ENCODE results near the gene LPCAT3. TPM values are rescaled to one million over a fixed set of nuclear protein-coding genes. Genes with fewer than 3 reads are reported as not detected.

Gene LPCAT3
- total RNA-seq, 1 experiment from 2014 or later: 15.6 TPM

- in situ Hi-C loops (cut with HindIII; ENCODE audit: low pct_unique_long_range_greater_than_20kb, low sequenced_read_pairs): no loop called here
- peak; percentile 95 for DNase-seq (ENCODE audit: low read depth, low spot score)
Measured at GRCh38 chr12:6937481-6938352, 80.6 kb downstream of the LPCAT3 start.

- in situ Hi-C loops (cut with HindIII; ENCODE audit: low pct_unique_long_range_greater_than_20kb, low sequenced_read_pairs): no loop called here
Measured at GRCh38 chr12:6936636-6937480, 81.4 kb downstream of the LPCAT3 start.

DNA sequence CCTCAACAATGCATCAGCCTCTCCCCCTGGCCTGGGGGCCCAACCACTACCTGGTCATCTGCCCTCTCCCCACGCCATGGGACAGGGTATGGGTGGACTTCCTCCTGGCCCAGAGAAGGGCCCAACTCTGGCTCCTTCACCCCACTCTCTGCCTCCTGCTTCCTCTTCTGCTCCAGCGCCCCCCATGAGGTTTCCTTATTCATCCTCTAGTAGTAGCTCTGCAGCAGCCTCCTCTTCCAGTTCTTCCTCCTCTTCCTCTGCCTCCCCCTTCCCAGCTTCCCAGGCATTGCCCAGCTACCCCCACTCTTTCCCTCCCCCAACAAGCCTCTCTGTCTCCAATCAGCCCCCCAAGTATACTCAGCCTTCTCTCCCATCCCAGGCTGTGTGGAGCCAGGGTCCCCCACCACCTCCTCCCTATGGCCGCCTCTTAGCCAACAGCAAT lies 82.1 kb downstream of the LPCAT3 start:
- in situ Hi-C loops (cut with HindIII; ENCODE audit: low pct_unique_long_range_greater_than_20kb, low sequenced_read_pairs): no loop called here

More at GRCh38 chr12:6936636-6937480, 81.4 kb downstream of the LPCAT3 start:
- no peak for DNase-seq (ENCODE audit: low read depth, low spot score)

DNA sequence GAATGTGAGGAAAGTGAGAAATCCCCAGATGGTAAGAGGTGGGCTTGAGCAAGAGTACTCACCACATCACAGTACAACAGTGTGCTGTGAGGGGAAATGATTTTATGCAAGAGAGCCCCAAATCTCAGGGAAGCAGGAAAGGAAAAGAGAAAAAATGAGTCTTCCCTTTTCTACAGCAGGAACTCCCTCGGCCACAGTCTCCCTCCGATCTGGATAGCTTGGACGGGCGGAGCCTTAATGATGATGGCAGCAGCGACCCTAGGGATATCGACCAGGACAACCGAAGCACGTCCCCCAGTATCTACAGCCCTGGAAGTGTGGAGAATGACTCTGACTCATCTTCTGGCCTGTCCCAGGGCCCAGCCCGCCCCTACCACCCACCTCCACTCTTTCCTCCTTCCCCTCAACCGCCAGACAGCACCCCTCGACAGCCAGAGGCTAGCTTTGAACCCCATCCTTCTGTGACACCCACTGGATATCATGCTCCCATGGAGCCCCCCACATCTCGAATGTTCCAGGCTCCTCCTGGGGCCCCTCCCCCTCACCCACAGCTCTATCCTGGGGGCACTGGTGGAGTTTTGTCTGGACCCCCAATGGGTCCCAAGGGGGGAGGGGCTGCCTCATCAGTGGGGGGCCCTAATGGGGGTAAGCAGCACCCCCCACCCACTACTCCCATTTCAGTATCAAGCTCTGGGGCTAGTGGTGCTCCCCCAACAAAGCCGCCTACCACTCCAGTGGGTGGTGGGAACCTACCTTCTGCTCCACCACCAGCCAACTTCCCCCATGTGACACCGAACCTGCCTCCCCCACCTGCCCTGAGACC lies 82.7 kb downstream of the LPCAT3 start:
- in situ Hi-C loops (cut with HindIII; ENCODE audit: low pct_unique_long_range_greater_than_20kb, low sequenced_read_pairs): no loop called here
- DNase-seq (ENCODE audit: low read depth, low spot score): no peak

More for the DNA sequence above, 82.1 kb downstream of the LPCAT3 start:
- DNase-seq (ENCODE audit: low read depth, low spot score): no peak

GRCh38 chr12:6934110-6934509 lies 84.2 kb downstream of the LPCAT3 start:
- in situ Hi-C loops (cut with HindIII; ENCODE audit: low pct_unique_long_range_greater_than_20kb, low sequenced_read_pairs): no loop called here
- DNase-seq (ENCODE audit: low read depth, low spot score): no peak

DNA sequence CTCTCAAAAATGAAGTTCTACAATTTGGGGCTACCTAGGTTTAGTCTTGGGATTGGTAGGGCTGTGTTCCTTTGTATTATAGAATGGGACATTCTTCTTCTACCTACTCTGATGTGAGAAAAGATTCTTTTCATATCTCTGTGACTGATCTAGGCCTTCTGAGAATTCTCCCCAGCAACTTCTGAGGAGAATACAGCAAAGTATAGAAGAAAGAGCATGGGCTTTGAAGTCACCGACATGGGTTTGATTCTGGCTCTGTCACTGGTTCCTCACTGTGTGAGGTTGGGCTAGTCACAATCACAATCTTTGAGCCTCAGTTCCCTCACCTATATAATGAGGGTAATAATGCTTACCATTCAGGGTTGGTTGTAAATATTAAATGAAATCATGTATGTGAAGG lies 85.5 kb downstream of the LPCAT3 start:
- no peak for DNase-seq (ENCODE audit: low read depth, low spot score)
- in situ Hi-C loops (cut with HindIII; ENCODE audit: low pct_unique_long_range_greater_than_20kb, low sequenced_read_pairs): no loop called here

DNA sequence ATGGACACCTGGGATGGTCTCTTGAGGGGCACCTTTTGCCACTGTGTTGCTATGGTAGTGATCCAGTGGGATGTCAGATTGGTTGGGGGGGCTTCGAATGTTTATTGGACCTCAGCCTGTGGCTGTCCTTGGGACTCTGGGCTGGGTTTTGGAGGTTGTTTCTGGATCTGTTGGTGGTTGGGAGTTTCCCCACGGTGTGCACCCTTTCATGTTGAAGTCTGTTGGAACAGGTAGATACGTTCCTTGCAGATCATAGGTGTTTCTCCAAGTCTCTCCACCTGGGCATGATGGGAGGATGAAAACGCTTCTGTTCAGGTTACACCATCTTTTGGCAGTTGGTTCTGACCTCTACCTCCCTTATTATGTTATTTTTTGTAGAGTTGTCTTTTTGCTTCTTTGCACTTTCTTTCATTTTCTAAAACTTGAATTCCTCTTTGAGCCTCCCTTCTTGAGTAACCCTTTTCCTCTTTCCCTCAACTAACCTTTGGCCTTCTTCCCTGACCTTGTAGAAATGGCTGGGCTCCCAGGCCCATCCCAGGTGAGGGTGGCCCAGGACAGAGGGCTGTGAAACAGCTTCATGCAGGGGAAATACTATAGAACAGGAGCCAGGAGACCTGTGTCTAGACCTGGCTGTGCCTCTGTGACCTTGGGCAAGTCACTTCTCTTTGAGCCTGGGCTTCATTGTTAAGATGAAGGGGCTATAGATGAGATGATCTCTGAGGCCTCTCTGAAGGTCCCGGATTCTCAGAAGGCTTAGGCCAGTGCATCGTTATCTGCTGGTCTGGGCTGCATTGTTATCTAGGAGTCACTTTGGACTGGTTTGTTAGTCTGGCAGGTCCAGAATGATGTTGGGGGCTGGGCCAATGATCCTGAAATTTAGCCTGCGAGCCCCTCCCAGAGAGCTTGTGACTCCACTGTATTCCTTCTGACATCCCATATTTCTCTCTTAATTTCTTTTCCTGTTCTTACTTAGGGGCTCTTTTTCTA lies 88.5 kb downstream of the LPCAT3 start:
- in situ Hi-C loops (cut with HindIII; ENCODE audit: low pct_unique_long_range_greater_than_20kb, low sequenced_read_pairs): no loop called here
- no peak for DNase-seq (ENCODE audit: low read depth, low spot score)

- DNase-seq (ENCODE audit: low read depth, low spot score): no peak
- in situ Hi-C loops (cut with HindIII; ENCODE audit: low pct_unique_long_range_greater_than_20kb, low sequenced_read_pairs): no loop called here
Measured at GRCh38 chr12:6928703-6929407, 89.4 kb downstream of the LPCAT3 start.

- DNase-seq (ENCODE audit: low read depth, low spot score): no peak
- in situ Hi-C loops (cut with HindIII; ENCODE audit: low pct_unique_long_range_greater_than_20kb, low sequenced_read_pairs): no loop called here
Measured at GRCh38 chr12:6928022-6928702, 90.1 kb downstream of the LPCAT3 start.

GRCh38 chr12:6927379-6928021 lies 90.8 kb downstream of the LPCAT3 start, which contains the start of gene ATN1:
Gene ATN1 (plus strand): TSS chr12:6927959. CDS start chr12:6934002, 6,043 bp downstream.
- in situ Hi-C loops (cut with HindIII; ENCODE audit: low pct_unique_long_range_greater_than_20kb, low sequenced_read_pairs): no loop called here
- DNase-seq (ENCODE audit: low read depth, low spot score): peak; percentile 67

Small RNA genes lying within 50 kb of the gene (small RNA-seq; reads per million reads assigned to genes)
- gene AC006512.1: 0 reads per million in 2 experiments
- gene MIR141: 0.02 to 0.29 reads per million in 2 experiments
- gene MIR200C: 0 to 0.10 reads per million in 2 experiments
- 0 reads per million in 2 experiments for gene RNU7-1
- gene SCARNA12: 0.38 to 1.6 reads per million in 2 experiments

Other genes with a start within 250 kb of the LPCAT3 start
- gene LAG3, start 246.0 kb downstream of the LPCAT3 start, total RNA-seq (2014; rRNA removed; shearing (Covaris generic)): 0.13 TPM in 1 of 2 replicates, not detected in the other
- gene CD4, start 228.9 kb downstream of the LPCAT3 start, total RNA-seq (2014; rRNA removed; shearing (Covaris generic)): 0.05 TPM in 1 of 2 replicates, not detected in the other
- gene GPR162, start 196.7 kb downstream of the LPCAT3 start, total RNA-seq (2014; rRNA removed; shearing (Covaris generic)): 0.08 and 1.5 TPM in 2 replicates
- gene P3H3, start 190.1 kb downstream of the LPCAT3 start, total RNA-seq (2014; rRNA removed; shearing (Covaris generic)): 10.3 and 10.8 TPM in 2 replicates
- gene GNB3, start 177.6 kb downstream of the LPCAT3 start, total RNA-seq (2014; rRNA removed; shearing (Covaris generic)): 0.08 TPM in 1 of 2 replicates, not detected in the other
- gene CDCA3, start 167.2 kb downstream of the LPCAT3 start, total RNA-seq (2014; rRNA removed; shearing (Covaris generic)): 47.1 and 52.3 TPM in 2 replicates
- gene USP5, start 166.3 kb downstream of the LPCAT3 start, total RNA-seq (2014; rRNA removed; shearing (Covaris generic)): 87.9 and 92.6 TPM in 2 replicates
- gene TPI1, start 150.9 kb downstream of the LPCAT3 start, total RNA-seq (2014; rRNA removed; shearing (Covaris generic)): 1,835 and 2,004 TPM in 2 replicates
- gene SPSB2, start 145.2 kb downstream of the LPCAT3 start, total RNA-seq (2014; rRNA removed; shearing (Covaris generic)): 6.4 and 8.3 TPM in 2 replicates
- gene LRRC23, start 113.7 kb downstream of the LPCAT3 start, total RNA-seq (2014; rRNA removed; shearing (Covaris generic)): 10.0 and 10.7 TPM in 2 replicates
- 14.5 and 16.5 TPM in 2 replicates for gene ENO2, start 103.9 kb downstream of the LPCAT3 start, total RNA-seq (2014; rRNA removed; shearing (Covaris generic))
- 3.1 and 5.0 TPM in 2 replicates for gene ATN1, start 90.5 kb downstream of the LPCAT3 start, total RNA-seq (2014; rRNA removed; shearing (Covaris generic))
- not detected in 2 replicates for gene RNU7-1, start 74.7 kb downstream of the LPCAT3 start, total RNA-seq (2014; rRNA removed; shearing (Covaris generic))
- 118 and 135 TPM in 2 replicates for gene C12orf57, start 74.5 kb downstream of the LPCAT3 start, total RNA-seq (2014; rRNA removed; shearing (Covaris generic))
- not detected in 2 replicates for gene PTPN6, start 67.1 kb downstream of the LPCAT3 start, total RNA-seq (2014; rRNA removed; shearing (Covaris generic))
- gene PHB2, start 47.8 kb downstream of the LPCAT3 start, total RNA-seq (2014; rRNA removed; shearing (Covaris generic)): 410 and 413 TPM in 2 replicates
- gene EMG1, start 47.6 kb downstream of the LPCAT3 start, total RNA-seq (2014; rRNA removed; shearing (Covaris generic)): 62.9 and 70.8 TPM in 2 replicates
- gene C1S, start 42.2 kb upstream of the LPCAT3 start, total RNA-seq (2014; rRNA removed; shearing (Covaris generic)): 3.3 and 3.6 TPM in 2 replicates
- 2.0 and 2.5 TPM in 2 replicates for gene C1R, start 74.0 kb upstream of the LPCAT3 start, total RNA-seq (2014; rRNA removed; shearing (Covaris generic))
- 1.9 and 3.8 TPM in 2 replicates for gene C1RL, start 90.7 kb upstream of the LPCAT3 start, total RNA-seq (2014; rRNA removed; shearing (Covaris generic))
- not detected in 2 replicates for gene RBP5, start 110.4 kb upstream of the LPCAT3 start, total RNA-seq (2014; rRNA removed; shearing (Covaris generic))
- gene CLSTN3, start 111.9 kb upstream of the LPCAT3 start, total RNA-seq (2014; rRNA removed; shearing (Covaris generic)): 1.0 TPM in 2 replicates
- gene PEX5, start 171.2 kb upstream of the LPCAT3 start, total RNA-seq (2014; rRNA removed; shearing (Covaris generic)): 23.7 and 27.5 TPM in 2 replicates